ENCODE results near the gene CRELD1. TPM values are rescaled to one million over a fixed set of nuclear protein-coding genes. Genes with fewer than 3 reads are reported as not detected.
A peak's percentile ranks its signal among the peaks of the same experiment; 100 is the strongest.

The CRELD1 gene
- total and polyA plus RNA-seq, 2 of the 13 experiments (the other 11 are each of a cell fraction or from before 2014, with no cell fraction given) = 27.1 to 61.9 TPM

GRCh38 chr3:9897408-9898372 is 35.9 kb upstream of the CRELD1 start (continued):
- TF ChIP-seq TFAP4 (IDR thresholded peaks at IDR 0.05; ENCODE audit: borderline replicate concordance, low read depth) = peak; percentile 65; the same call in 1 of the 2 replicates
- TF ChIP-seq HNF1A (IDR thresholded peaks at IDR 0.05; ENCODE audit: low read depth) = peak; percentile 97
- TF ChIP-seq HNF1A (CRISPR knock-in tag; IDR thresholded peaks at IDR 0.05; ENCODE audit: borderline replicate concordance) = peak; percentile 98
- no peak for TF ChIP-seq ZNF407 (CRISPR knock-in tag; IDR thresholded peaks at IDR 0.05; ENCODE audit: not compliant biosample characterization)
- peak; percentile 19; the same call in 1 of the 2 replicates for TF ChIP-seq ZNF503 (CRISPR knock-in tag; IDR thresholded peaks at IDR 0.05)
- TF ChIP-seq ZMYM2 (CRISPR knock-in tag; IDR thresholded peaks at IDR 0.05) = no peak
- no peak for TF ChIP-seq ZNF576 (CRISPR knock-in tag; IDR thresholded peaks at IDR 0.05)
- TF ChIP-seq KAT7 (CRISPR knock-in tag; IDR thresholded peaks at IDR 0.05; ENCODE audit: borderline replicate concordance) = no peak
- TF ChIP-seq MEIS1 (CRISPR knock-in tag; IDR thresholded peaks at IDR 0.05; ENCODE audit: borderline replicate concordance) = peak; percentile 92
